ENCODE data around the gene STX18.

STX18 gene

DNA sequence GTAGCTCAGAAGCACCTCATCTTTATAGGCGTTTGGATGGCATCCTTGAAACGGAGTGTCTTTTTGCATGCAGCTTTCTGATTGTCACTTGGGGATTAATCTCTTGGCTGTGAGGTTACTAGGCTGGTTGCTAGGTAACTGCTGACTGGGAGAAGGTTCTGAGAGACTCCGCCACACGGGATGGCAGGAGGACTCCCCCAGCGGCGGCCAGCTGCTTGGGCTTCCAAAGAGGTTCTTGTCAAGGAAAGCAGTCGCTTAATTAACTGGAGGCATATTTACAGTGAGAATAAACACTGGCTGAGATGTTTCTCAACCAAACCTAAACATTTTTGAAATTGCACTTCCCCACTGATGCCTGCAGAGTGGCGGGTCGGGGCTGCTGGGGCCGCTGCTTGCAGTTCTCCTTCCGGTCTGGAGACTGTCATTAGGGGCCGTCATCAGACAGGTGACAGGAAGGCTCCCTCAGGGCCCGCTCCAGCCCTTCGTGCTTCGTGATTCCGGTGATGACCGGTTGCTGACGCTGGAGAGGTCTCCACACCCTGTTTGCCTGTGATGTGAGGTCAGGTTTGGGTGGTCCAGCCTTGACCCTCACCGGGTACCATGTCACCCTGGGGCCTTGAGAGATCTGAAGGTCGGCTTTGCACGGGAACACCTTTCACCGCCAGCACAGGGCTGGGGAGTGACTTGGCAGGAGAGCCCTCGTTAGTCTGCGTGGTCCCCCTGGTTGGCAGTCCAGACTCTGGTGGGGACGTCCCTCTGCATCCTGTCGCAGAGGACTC is 145.8 kb downstream of the STX18 start:
- no peak for DNase-seq

DNA sequence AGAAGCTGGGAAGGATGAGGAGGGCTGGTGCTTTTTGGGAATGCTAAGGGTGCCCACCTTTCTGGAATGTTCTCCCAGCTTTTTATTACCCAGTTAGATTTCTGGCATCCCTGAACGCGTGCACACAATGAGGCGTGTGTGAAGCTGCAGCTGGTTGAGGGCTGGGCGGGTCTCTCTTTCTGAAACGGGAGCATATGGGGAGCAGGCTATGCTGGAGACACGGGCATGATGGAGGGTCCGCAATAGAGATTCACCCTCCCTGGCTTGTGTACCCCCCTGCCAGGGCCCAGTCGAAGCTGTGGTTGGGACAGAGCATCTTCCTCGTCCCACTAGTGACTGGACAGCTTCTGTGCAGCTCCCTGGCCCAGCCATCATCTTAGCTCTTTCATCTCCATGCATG is 146.5 kb downstream of the STX18 start:
- no peak for DNase-seq

DNA sequence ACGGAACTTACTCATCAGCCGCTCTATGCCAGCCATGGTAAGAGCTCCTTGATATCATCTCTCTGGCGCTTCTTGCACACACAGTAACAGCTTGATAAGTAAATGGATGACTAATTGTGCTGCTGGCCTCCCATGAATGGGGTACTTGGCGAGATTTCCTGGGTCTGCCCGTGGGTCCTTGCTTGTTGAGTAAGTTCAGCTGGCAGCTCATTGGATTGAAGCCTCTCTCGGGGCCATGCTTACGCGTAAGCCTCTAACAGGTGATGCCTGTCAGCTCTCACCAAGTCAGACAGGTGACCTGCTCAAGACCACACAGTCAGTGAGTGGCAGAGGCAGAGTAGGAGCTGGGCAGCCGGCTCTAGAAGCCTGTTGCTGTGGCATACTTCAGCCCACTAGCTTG is 147.2 kb downstream of the STX18 start:
- no peak for DNase-seq

DNA sequence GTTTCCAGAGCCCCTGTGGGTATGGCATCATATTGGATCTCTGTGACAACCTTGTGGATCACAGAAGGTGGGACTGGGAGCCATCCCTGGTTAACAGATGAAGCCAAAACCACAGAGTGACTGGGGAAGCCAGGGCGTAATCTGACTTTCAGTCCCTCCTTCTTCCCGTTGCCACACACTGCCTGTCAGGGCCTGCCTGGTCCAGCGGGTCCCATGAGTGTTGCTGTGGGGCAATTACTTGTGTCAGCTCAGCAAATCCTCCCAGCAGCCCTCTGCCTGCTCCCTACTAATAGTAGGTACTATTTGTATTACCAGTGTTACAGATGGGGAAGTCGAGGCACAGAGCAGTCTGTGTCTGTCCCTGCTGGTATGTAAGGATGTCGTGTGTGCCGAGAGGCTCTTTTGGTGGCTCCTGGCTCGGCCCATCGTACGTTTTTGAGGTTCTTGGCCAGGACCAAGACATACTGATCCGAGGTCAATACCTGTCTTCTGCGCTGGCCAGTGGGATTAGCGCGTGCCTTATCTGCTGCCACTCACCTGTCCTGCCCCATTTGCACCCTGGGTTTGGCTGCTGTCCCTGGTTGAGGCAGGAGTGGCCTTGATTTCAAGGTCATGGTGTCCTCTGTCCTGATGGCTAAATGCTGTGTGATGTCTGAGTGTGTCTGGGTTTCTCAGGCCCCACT is 149.2 kb downstream of the STX18 start:
- no peak for DNase-seq

DNA sequence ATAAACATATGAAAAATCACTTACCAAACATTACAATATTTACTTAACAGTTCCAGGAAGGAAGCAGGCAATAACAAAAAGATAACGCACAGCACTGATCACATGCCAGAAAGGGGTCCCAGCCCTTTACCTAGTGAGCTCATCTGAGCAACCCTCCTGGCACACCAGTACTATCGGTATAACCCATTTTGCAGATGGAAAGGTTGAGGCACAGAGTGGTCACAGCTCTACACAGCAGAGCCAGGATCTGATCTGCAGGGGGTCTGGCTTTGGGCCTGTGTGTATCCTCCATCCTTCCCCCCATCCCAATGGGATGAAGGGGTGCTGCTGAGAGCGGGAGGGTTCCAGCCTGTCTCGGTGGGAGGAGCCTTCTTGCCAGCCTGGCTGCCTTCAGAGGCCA is 150.0 kb downstream of the STX18 start:
- no peak for DNase-seq

DNA sequence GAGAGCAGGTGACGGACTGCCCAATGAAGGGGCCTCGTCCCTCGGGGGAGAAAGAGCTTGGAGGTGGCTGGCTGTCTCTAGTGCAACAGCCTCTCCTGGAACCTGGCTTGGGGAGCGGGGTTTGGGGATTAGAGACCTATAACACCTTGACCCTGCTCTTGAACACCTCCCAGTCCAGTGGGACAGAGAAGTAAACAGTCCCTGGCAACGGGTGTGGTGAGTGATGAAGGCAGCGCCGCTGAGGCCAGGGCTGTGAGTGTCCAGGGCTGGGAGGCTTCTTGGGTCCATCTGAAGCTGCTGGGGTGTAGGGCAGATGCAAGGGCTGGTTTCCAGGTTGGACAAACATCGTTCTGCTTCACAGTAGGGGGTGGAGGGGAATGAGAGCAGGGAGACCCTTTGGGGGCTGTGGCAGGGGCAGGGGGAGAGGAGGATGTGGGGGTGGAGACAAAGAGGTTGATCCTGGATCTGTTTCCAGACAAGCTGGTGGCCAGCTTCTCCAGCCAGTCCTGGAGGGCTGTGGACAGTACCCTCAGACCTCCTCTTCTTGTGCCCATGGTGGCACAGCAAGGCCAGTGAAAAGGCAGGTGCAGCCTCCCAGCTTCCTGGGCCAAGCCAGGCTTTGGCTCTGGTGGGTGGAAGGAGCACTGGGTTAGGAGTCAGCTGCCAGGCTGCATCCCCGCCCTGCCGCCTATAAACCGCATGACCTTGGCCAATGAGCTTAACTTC is 151.2 kb downstream of the STX18 start:
- DNase-seq = no peak

DNA sequence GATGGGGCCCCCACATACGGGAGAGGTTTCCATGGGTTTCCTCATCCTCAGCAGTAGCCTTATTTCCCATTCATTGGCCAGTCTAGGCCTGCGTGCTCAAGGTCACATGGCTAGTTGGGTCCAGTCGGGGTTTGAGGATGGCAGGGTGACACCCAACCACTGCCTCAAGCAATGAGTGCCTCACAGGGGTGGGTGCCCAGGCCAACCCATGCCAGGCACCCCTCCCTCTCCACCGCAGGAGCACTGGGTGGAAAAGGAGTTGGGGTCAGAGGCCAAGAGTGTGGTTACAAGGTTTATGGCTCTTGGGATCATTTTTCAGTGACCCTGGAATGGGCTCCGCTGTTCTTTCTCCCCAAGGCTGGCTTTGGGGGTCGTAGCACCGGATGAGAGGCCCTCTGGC is 151.8 kb downstream of the STX18 start:
- no peak for DNase-seq

DNA sequence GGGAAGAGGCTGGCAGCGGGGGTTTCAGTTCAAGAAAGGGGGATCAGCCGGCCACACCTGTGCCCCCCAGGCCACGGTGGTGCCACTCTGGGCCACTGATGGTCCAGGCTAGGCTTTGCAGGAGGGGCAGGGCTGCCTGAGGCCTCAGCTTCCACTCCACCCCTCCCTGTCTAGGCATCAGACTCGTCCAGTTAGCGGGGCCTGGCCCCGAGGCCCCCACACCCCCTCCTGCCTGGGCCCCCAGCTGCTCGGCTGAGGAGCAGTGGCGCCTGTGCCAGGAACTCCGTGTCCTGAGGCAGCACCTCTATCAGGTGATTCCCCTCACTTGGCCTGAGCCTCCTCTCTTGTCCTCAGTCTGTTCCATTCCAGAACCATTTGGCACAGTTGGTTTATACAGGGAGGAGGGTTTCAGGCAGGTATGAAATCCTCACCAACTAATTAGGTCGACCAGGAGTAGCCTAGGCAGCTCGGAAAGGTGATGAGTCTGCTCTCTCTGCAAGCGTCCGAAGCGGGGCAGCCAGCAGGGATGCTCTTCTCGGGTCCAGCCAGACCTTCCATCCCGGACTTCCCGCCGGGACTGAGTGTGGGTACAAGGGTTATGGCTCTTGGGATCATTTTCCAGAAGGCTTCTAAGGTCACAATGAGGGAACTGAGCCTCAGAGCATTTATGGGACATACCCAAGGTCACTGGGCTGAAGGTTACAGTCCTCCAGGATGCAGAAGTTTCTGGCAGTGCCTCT is 152.8 kb downstream of the STX18 start:
- no peak for DNase-seq

DNA sequence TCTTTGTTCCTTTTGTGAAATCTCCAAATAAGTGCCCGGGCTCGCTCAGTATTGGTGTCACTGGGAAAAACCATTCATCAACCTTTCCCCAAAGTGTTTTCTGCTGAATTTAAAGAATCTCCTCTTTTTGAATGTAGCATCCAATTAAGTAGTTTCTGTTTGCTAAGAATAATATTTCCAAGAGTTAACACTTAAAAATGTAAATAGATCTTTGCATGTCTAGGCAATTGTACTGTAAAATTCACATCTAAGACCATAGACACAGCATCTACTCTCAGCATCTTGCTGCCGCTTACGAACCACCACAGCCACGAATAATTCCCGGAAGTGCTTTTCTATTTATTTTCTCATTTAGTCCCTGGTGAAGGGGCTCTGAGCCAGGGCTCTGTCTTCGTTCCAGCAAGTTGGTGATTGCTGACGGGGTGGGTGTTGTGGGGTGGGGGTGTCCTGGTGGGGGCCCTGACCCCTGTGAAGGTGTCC is 153.5 kb downstream of the STX18 start:
- no peak for DNase-seq

DNA sequence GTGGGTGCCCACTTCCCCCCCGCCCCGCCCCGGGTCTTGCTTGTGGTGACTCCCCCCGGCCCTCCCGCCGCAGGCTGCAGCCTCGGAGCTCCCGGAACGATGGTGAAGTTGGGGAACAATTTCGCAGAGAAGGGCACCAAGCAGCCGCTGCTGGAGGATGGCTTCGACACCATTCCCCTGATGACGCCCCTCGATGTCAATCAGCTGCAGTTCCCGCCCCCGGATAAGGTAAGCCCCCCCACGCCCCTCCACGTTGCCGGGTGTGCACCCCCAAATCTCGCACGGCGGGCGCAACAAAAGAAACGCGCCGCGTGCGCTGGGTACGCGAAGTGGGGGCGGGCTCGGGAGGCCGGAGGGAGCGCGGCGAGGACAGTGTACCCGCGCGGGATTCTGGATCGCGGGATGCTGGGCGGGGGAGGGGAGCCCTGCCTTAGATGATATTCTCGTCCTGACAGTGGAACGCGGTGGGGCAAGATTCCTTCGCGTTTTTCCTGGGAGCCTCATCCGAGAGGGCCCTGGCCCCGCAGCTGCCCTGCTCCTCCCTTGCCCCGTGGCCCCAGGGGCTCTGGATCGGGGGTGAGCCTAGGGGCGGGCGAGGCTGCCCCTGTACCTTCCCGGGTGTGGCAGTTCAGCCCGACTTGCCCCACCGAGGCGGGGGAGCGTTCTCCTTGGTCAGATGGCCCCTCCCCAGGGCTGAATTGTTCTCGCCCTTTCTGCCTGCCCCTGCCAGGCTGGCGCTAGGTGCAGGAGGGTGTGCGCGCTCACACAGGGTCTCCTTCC is 154.1 kb downstream of the STX18 start:
- no peak for DNase-seq

DNA sequence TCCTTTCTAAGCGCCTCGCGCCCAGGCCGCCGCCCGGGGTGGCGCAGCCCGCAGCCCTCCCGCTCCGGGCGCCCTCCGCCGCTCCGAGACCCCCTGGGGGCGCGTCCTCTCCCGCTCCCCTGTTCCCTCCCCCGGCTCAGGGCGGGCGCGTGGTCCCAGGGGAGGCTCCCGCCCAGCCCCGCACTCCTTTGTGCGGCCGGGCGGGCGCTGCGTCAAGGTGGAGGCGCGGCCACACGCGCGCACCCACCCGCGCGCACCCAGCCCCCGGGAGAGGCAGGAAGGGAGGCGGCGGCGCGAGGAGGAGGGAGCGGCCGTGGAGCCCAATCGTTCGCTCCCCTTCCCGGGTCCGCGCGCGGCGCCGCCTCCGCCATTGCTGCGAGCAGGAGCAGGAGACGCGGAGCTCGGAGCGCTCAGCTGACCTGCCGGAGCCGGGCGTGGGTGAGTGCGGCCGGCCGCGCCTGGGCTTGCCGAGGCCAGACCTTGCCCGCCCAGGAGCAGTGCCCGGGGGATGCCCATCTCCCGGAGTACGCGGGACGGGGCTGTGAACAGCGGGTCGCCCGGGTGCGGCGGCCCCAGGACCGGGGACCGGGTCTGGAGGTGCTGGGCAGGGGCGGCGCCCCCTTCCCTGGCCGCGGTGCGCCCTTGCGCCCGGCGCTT is 155.0 kb downstream of the STX18 start, which contains the start of gene NSG1:
Gene NSG1 (plus strand): TSS at position 367 of the 657 bp plus-strand sequence. CDS start 528 bp downstream, outside the sequence.
- no peak for DNase-seq

DNA sequence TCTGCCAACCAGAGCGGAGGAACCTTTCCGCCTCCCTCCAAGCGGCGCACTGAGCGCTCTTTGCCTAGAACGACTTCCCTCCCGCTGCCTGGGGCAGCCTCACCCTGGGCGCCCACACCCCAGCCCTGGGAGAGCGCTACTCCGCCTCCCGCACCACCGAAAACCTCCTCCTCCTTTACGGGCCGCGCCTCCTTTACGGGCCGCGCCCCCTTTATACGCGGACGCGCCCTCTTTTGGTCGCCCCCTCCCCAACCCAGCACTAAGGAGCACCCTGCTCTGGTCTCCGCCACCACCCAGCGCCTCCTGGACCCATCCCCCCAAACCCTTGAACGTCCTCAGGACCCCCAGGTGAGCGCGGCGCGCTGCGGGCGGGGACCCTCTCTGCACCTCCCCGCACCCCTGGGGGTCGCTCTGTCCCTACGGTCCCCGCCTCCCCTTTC is 155.5 kb downstream of the STX18 start:
- no peak for DNase-seq

DNA sequence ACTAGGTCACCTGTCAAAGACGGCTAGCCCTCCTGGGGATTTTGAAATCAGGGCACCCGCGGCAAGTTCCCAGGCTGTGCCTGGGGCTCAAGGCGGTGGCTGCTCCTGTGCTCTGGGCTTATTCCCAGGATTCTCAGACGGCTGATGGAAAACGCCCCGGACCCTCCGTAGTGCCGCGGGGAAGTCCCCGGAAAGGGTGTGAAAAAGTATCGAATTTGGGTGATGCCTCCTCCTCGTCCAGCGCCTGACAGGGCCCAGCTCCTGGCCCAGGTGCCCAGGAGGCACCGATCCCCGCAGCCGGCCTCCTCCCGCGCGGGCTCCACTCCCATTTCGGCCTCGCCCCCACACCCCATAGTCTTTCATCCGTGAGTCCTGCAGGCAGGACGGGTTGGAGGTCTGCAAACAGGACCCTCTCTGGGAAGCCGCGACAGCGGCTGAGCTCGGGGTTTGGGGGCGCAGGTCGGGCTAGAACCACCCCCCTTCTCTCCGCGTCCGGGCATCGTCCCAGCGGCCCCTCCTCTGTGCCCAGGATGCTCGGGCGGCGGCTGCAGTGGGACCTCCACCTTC is 156.0 kb downstream of the STX18 start:
- DNase-seq = no peak

DNA sequence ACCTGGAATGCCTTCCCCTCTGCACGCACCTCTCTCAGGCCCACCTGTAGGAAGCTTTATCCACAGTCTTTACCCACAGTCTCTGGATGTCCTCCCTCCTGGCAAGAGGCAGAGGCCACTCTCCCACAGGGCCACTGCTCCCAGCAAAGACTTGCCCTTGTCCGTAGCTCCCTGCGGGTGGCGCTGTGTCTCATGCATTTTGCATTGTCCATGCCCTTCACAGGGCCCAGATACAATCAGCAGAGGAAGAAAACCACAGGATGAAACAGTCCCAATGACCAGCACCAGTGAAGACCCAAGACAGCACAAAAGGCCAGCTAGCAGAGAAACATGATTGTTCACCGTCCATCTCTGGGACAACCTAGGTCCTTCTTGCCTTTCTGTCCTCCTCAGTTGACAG is 157.0 kb downstream of the STX18 start:
- DNase-seq = no peak

DNA sequence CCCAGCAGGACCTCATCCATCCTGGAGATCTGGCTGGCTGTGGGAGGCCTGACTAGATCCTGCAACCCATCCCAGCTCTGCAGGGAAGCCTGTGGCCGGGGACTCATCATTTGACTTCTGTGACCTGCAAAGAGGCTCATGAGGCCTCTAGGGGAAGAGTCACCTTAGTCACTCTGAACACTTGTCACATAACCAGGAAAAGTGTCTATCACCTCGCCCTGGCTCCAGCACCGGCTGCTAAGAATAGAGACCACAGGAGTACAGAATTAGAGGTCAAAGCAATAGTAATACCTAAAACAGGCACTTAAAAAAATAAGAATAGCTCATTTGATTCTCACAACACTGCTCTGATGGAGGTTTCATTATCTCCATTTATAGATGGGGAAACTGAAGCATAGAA is 158.8 kb downstream of the STX18 start:
- DNase-seq = no peak

DNA sequence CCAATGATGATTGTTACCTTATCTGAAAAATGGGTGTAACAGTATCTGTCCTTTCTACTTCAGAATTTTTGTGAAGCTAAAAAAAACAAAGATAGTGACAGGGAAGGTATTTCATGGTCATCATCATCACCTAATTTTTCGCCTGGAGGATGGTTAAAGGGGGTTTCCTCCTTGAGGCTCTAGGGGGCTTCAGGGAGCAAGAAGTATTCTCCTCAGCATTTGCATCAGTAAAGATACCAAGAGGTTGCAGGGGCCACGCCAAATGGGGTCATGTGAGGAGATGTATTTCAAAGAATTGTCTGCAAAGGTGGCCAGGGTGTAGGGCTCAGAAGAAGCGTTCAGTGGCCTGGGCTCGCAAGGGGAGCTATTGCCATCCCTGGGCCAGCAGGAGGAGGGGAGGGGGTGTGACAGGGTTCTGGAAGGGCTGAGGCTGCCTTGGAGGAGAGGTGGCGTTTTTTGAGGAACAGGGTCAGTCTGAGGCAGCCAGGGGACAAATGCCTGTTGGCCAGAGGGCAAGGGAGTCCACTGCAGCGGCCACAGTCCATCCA is 162.2 kb downstream of the STX18 start:
- no peak for DNase-seq

DNA sequence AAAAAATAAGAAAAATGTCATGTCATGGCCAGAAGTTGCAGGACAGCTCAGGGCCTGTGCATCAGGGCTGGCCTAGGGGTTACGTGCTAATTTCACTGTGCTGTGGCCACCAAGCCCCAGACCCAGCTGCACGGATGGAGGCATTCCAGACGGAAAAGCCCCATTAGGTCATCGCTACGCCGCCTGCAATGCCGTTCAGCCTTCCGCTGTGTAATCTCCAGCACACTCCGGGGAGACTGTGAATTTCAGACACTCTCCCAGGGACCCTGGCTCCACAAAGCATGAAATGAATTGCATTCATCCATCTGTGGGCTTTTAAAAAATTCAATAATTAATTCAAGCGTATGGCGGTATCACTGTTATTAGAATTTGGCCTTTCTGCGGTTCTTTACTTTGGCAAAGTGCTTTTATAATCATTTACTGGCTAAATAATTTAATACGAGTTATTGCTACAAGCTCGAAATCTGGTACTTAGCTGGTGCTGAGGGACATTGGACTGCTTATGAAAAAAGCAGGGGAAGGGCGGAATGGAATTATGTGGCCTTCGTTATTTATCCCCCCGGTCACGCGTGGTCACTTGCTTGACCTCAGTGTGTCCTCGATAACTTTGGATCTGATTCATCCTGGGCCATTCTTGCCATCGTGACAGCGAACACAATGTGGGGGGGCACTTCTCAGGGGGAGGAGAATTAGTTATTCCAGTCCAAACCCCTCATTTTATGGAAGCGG is 164.0 kb downstream of the STX18 start:
- DNase-seq = no peak

DNA sequence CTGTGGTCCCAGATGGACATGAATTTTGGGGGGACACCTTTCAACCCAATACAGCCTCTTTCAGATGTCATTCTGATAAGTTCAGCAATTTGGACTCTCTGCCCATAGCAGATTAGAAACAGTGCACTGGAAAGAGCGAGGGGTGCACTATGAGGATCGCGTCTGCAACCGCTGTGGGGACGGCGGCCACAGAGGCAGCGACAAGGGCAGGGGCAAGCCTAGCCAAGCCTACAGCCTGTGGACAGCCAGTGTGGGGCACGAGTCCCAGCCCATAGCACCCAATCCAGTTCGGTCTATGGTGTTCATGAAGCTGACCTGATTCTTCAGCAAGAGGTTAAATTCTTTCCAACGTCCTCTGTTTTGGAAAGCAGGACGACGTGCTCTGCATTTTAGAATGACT is 164.7 kb downstream of the STX18 start:
- no peak for DNase-seq

DNA sequence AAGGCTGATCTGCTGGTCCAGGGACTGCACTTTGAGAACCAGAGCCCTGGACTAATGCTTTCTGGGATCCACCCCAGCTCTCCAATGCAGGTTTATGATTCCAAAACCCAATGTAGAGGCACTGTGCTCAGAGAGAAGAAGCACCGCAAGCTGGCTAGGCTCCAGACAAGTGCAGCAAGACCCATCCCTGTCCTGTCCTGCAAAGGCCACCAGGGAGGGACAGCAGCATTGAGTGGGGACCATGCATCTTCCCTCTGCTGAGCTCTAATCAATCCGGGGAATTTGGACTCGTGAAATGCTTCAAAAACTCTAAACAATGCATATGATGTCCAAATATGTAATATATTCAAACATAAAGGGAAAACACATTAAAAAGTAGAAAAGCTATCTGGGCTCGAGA is 165.8 kb downstream of the STX18 start:
- no peak for DNase-seq

Measured in CD4-positive, alpha-beta T cell treated with Interferon gamma for 1 hour (primary cell).